HG03558 (cell line): Measurements from ENCODE around the gene MTERF4.

Experiments used
- ATAC-seq: cut with Tn5 transposase; IDR thresholded peaks from one replicate; pipeline ENCODE4 v1.9.1; 2021; ENCODE audit warnings: moderate number of reproducible peaks; ENCODE audit not compliant: unreplicated experiment; ENCODE audit errors: extremely low read depth

The MTERF4 gene

GRCh38 chr2:241071677-241072111 is 30.4 kb downstream of the MTERF4 start:
- no peak for ATAC-seq

GRCh38 chr2:241070811-241071676 is 31.0 kb downstream of the MTERF4 start:
- no peak for ATAC-seq

GRCh38 chr2:241070361-241070760 is 31.7 kb downstream of the MTERF4 start:
- no peak for ATAC-seq

- ATAC-seq, result no peak
Measured at GRCh38 chr2:241069821-241070281, 32.2 kb downstream of the MTERF4 start.

GRCh38 chr2:241068942-241069810 is 32.9 kb downstream of the MTERF4 start:
- ATAC-seq, result no peak

- no peak for ATAC-seq
Measured at GRCh38 chr2:241068136-241068941, 33.7 kb downstream of the MTERF4 start.

- ATAC-seq, result no peak
Measured at GRCh38 chr2:241067501-241068135, 34.5 kb downstream of the MTERF4 start.

- no peak for ATAC-seq
Measured at GRCh38 chr2:241066893-241067341, 35.2 kb downstream of the MTERF4 start.

- ATAC-seq, result no peak
Measured at GRCh38 chr2:241066171-241066892, 35.8 kb downstream of the MTERF4 start.

- ATAC-seq, result no peak
Measured at GRCh38 chr2:241065355-241065803, 36.7 kb downstream of the MTERF4 start.

GRCh38 chr2:241064802-241065354 is 37.2 kb downstream of the MTERF4 start:
- ATAC-seq, result no peak

- no peak for ATAC-seq
Measured at GRCh38 chr2:241064008-241064801, 37.9 kb downstream of the MTERF4 start.

GRCh38 chr2:241063587-241063986 is 38.5 kb downstream of the MTERF4 start:
- no peak for ATAC-seq

GRCh38 chr2:241063093-241063551 is 39.0 kb downstream of the MTERF4 start:
- no peak for ATAC-seq

GRCh38 chr2:241062389-241063092 is 39.5 kb downstream of the MTERF4 start:
- no peak for ATAC-seq

GRCh38 chr2:241061275-241061674 is 40.8 kb downstream of the MTERF4 start:
- no peak for ATAC-seq

GRCh38 chr2:241053576-241054251 is 48.4 kb downstream of the MTERF4 start:
- no peak for ATAC-seq
